K562 (cell line): ENCODE results near the gene LMTK2. TPM values are rescaled to one million over a fixed set of nuclear protein-coding genes. Genes with fewer than 3 reads are reported as not detected.
A peak's percentile ranks its signal among the peaks of the same experiment; 100 is the strongest.

Experiments used
- ARHGAP35 ChIP-seq: fragments of 450-650 bp; IDR thresholded peaks from 2 replicates; pipeline ENCODE4 v1.6.1; 2018; ENCODE audit not compliant: partially characterized antibody
- BHLHE40 ChIP-seq: IDR thresholded peaks from 2 replicates; pipeline ENCODE4 v1.6.1; 2011; ENCODE audit warnings: low read length, improper control_type of control experiment
- CREB1 ChIP-seq, 2 experiments: sonication (generic) in 1 of 2; formaldehyde crosslinking in 1 of 2; IDR thresholded peaks; 2 replicates each; pipeline versions ENCODE4 v1.6.1 to v1.8.0; 2012 to 2022; ENCODE audit warnings: inconsistent platforms in 1 of 2, mild to moderate bottlenecking in 1 of 2, missing genetic modification reagents in 1 of 2, moderate library complexity in 1 of 2
- CXXC5 ChIP-seq: fragments of 250-450 bp; sonication (Bioruptor Pico); IDR thresholded peaks from 2 replicates; pipeline ENCODE4 v1.8.0; 2022; ENCODE audit warnings: inconsistent platforms, mild to moderate bottlenecking, moderate library complexity
- DACH1 ChIP-seq: fragments of 450-650 bp; IDR thresholded peaks from 2 replicates; pipeline ENCODE4 v1.6.1; 2018; ENCODE audit not compliant: partially characterized antibody
- EGR1 ChIP-seq: fragments of 450-650 bp; conservative IDR thresholded peaks from 2 replicates; pipeline ENCODE4 v1.6.1; 2017; ENCODE audit warnings: mild to moderate bottlenecking
- ESRRA ChIP-seq: fragments of 450-650 bp; IDR thresholded peaks from 2 replicates; pipeline ENCODE4 v1.6.1; 2014; ENCODE audit warnings: low read depth, mild to moderate bottlenecking, moderate library complexity, borderline replicate concordance
- ETV6 ChIP-seq, 3 experiments: fragments of 150-350 bp in 1 of 3; sonication (generic) in 1 of 3; formaldehyde crosslinking in 1 of 3; IDR thresholded peaks; 2 replicates each; pipeline versions ENCODE4 v1.6.1 to v1.8.0; 2014 to 2022; ENCODE audit warnings: borderline replicate concordance in 2 of 3, low read depth in 2 of 3, antibody characterized with exemption in 1 of 3, low read length in 1 of 3, mild to moderate bottlenecking in 1 of 3, missing genetic modification reagents in 1 of 3
- GATA2 ChIP-seq: sonication (generic); formaldehyde crosslinking; IDR thresholded peaks from 2 replicates; pipeline ENCODE4 v1.4.0; 2020; ENCODE audit warnings: mild to moderate bottlenecking, missing genetic modification reagents
- HDAC6 ChIP-seq: IDR thresholded peaks from 2 replicates; pipeline ENCODE4 v1.6.1; 2012; ENCODE audit warnings: low read depth, mild to moderate bottlenecking, control low read depth, inconsistent platforms, low read length, moderate library complexity
- KDM2B ChIP-seq: fragments of 250-450 bp; sonication (Bioruptor Pico); IDR thresholded peaks from 2 replicates; pipeline ENCODE4 v1.8.0; 2021; ENCODE audit warnings: mild to moderate bottlenecking, moderate library complexity
- KDM4B ChIP-seq, 2 experiments: fragments of 450-650 bp in 1 of 2; sonication (generic) in 1 of 2; IDR thresholded peaks; 2 replicates each; pipeline ENCODE4 v1.6.1; 2016 to 2017; ENCODE audit warnings: borderline replicate concordance in 2 of 2, antibody characterized with exemption in 1 of 2, low read depth in 1 of 2, mild to moderate bottlenecking in 1 of 2
- KLF10 ChIP-seq: fragments of 250-450 bp; sonication (Bioruptor Pico); IDR thresholded peaks from 2 replicates; pipeline ENCODE4 v1.6.1; 2021; ENCODE audit warnings: matching md5 sums
- NFIC ChIP-seq: fragments of 450-650 bp; IDR thresholded peaks from 2 replicates; pipeline ENCODE4 v1.6.1; 2017; ENCODE audit warnings: mild to moderate bottlenecking, inconsistent platforms
- NFRKB ChIP-seq: fragments of 450-650 bp; IDR thresholded peaks from 2 replicates; pipeline ENCODE4 v1.6.1; 2016; ENCODE audit warnings: low read depth
- PHF8 ChIP-seq: fragments of 200-600 bp; sonication (generic); IDR thresholded peaks from 2 replicates; pipeline ENCODE4 v1.6.1; 2012; ENCODE audit warnings: mixed run types, mild to moderate bottlenecking, inconsistent platforms, low read length, moderate library complexity, borderline replicate concordance
- POLR2B ChIP-seq: fragments of 450-650 bp; IDR thresholded peaks from 2 replicates; pipeline ENCODE4 v1.6.1; 2018; ENCODE audit warnings: low read depth; ENCODE audit not compliant: partially characterized antibody
- POLR2H ChIP-seq: IDR thresholded peaks from 2 replicates; pipeline ENCODE4 v1.6.1; 2016; ENCODE audit warnings: missing genetic modification characterization, low read depth, mild to moderate bottlenecking, control low read depth, missing compliant biosample characterization, moderate library complexity
- PTRF ChIP-seq: fragments of 450-650 bp; IDR thresholded peaks from 2 replicates; pipeline ENCODE4 v1.6.1; 2016; ENCODE audit warnings: mild to moderate bottlenecking, missing genetic modification characterization, missing compliant biosample characterization
- RBM17 ChIP-seq: fragments of 200-400 bp; formaldehyde crosslinking; IDR thresholded peaks from 2 replicates; pipeline ENCODE4 v1.6.1; 2017; ENCODE audit warnings: low read depth, mild to moderate bottlenecking, low read length, borderline replicate concordance
- SIN3A ChIP-seq, 2 experiments: fragments of 150-350 bp in 1 of 2; IDR thresholded peaks; 2 replicates each; pipeline ENCODE4 v1.6.1; 2011 to 2016; ENCODE audit warnings: borderline replicate concordance in 2 of 2, low read depth in 2 of 2, low read length in 2 of 2, mild to moderate bottlenecking in 2 of 2, moderate library complexity in 2 of 2; ENCODE audit not compliant: control insufficient read depth in 1 of 2
- TAF15 ChIP-seq: fragments of 200-400 bp; formaldehyde crosslinking; IDR thresholded peaks from 2 replicates; pipeline ENCODE4 v1.6.1; 2017; ENCODE audit warnings: mild to moderate bottlenecking, low read depth, low read length, moderate library complexity
- TAF9B ChIP-seq: fragments of 450-650 bp; IDR thresholded peaks from 2 replicates; pipeline ENCODE4 v1.6.1; 2018; ENCODE audit warnings: mild to moderate bottlenecking; ENCODE audit not compliant: partially characterized antibody
- ZFX ChIP-seq: sonication (generic); formaldehyde crosslinking; IDR thresholded peaks from 2 replicates; pipeline ENCODE4 v1.8.0; 2022; ENCODE audit warnings: mild to moderate bottlenecking, missing genetic modification reagents, moderate library complexity
- ZNF586 ChIP-seq: fragments of 450-650 bp; formaldehyde crosslinking; conservative IDR thresholded peaks from 2 replicates; pipeline ENCODE4 v1.4.0; 2020; ENCODE audit warnings: mild to moderate bottlenecking, moderate library complexity
- ZNF699 ChIP-seq: fragments of 250-450 bp; sonication (Bioruptor Pico); IDR thresholded peaks from 2 replicates; pipeline ENCODE4 v1.8.0; 2021; ENCODE audit warnings: mild to moderate bottlenecking, moderate library complexity; ENCODE audit not compliant: insufficient replicate concordance
- polyA plus RNA-seq, 8 experiments: library from polyadenylated mRNA; depleted of rRNA in 4 of 8; stranded (reverse) in 5 of 8; unstranded in 3 of 8; fragments of >200 nt; fragmentation: Nextera tagmentation in 2 of 8; fragmentation: Illumina TruSeq in 1 of 8; extraction: Ambion mirVana in 2 of 8; extraction: Trizol in 1 of 8; gene quantifications; 2 replicates each; pipeline versions ENCODE4 v1.2.1 to v1.2.3, GENCODE V29; 2011 to 2014; ENCODE audit warnings: inconsistent platforms in 1 of 8, missing spikeins in 1 of 8
- total RNA-seq, 7 experiments: library from RNA; depleted of rRNA in 6 of 7; stranded (reverse); fragments of >200 nt in 6 of 7; fragmentation: Illumina TruSeq in 2 of 7; extraction: Trizol in 2 of 7; gene quantifications; 2 replicates each; pipeline versions ENCODE4 v1.2.1 to v1.2.3, GENCODE V29; 2011 to 2021; ENCODE audit warnings: low replicate concordance in 1 of 7
- TF ChIP-seq, protein P1 (sequence below): fragments of 200-800 bp; sonication (Bioruptor generic); IDR thresholded peaks from 2 replicates; pipeline ENCODE4 v1.6.1; 2017; ENCODE audit warnings: missing genetic modification characterization, missing compliant biosample characterization

Gene LMTK2
- total and polyA plus RNA-seq, 9 of the 15 experiments (the other 6 are each of a cell fraction or from before 2014, with no cell fraction given), result 0.78 to 16.4 (median 6.3) TPM

DNA sequence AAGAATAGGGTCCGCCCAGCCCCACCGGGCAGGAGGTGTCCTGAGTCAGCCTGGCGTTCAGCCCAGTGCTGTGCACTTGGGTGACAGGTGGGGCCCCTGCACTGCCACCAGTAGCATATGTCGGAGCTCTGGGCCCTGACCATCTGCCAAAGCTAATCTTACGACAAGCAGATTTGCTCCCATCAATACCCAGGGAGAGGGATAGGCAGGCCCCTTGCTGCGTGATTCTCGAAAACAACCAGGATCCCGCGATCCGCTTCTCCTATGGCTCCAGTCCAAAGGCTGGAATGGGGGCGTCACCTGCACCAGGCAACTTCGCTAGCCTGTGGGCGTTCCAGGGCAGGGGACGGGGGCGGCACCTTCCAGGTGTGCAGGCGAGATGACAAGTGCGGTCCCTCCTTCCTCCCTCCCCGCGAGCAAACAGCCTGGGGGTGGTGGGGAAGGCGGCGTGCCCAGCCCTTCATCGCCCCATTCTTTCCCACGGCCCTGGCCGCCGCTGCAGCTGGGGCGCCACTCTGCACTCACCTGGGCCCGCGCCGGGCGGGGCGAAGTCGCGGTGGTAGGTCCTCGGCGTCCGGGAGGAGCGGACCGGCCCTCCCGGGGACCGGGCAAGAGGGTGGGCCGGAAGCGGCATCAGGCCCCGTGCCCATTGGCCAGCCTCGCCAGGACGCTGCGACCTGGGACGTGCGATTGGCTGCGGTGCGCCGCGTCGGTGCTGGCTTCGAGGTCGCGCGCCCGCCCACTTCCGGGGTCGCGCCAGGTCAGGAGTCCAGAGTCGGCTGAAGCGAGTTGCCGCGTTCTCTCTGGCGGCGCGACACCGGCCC is 145.2 kb downstream of the LMTK2 start, which contains the start of gene TECPR1 (continued):
- TF ChIP-seq NFIC (peak; percentile 36; the same call in 1 of the 2 replicates), BHLHE40 (no peak), ZNF699 (CRISPR knock-in tag) (no peak), CXXC5 (CRISPR knock-in tag) (peak; percentile 96), ETV6 (IDR thresholded peaks at IDR 0.05; ENCODE audit: borderline replicate concordance in 1 of 2, low read depth in 2 of 2, low read length in 1 of 2) (no peak), ETV6 (CRISPR knock-in tag; IDR thresholded peaks at IDR 0.05; ENCODE audit: borderline replicate concordance) (no peak), POLR2H (tag) (no peak), ZNF586 (CRISPR knock-in tag) (no peak), HDAC6 (no peak), PHF8 (peak; percentile 48; the same call in 1 of the 2 replicates), TAF9B (no peak), POLR2B (peak; percentile 35), EGR1 (peak; percentile 28; the same call in 1 of the 2 replicates), DACH1 (no peak), KLF10 (CRISPR knock-in tag) (no peak), ESRRA (peak; percentile 69; the same call in 1 of the 2 replicates), RBM17 (no peak), GATA2 (no peak), PTRF (tag) (no peak), TAF15 (no peak), NFRKB (no peak), SIN3A (IDR thresholded peaks at IDR 0.05; ENCODE audit: borderline replicate concordance in 2 of 2, control insufficient read depth in 1 of 2, low read depth in 2 of 2, low read length in 2 of 2) (peak in 1 of 2 experiments; percentile 59; a peak in 2 of 4 replicates), ZFX (peak; percentile 62), KDM2B (CRISPR knock-in tag) (no peak), KDM4B (IDR thresholded peaks at IDR 0.05; ENCODE audit: borderline replicate concordance in 2 of 2, low read depth in 1 of 2) (0 out of 4 replicates have a peak, but pooled peaks of 1 of the 2 experiments have one; percentile 78), CREB1 (IDR thresholded peaks at IDR 0.05) (peak; percentile 79), CREB1 (CRISPR knock-in tag; IDR thresholded peaks at IDR 0.05) (peak; percentile 87), ARHGAP35 (no peak)
- TF ChIP-seq, protein P1, sequence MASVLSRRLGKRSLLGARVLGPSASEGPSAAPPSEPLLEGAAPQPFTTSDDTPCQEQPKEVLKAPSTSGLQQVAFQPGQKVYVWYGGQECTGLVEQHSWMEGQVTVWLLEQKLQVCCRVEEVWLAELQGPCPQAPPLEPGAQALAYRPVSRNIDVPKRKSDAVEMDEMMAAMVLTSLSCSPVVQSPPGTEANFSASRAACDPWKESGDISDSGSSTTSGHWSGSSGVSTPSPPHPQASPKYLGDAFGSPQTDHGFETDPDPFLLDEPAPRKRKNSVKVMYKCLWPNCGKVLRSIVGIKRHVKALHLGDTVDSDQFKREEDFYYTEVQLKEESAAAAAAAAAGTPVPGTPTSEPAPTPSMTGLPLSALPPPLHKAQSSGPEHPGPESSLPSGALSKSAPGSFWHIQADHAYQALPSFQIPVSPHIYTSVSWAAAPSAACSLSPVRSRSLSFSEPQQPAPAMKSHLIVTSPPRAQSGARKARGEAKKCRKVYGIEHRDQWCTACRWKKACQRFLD (CRISPR knock-in tag), result peak; percentile 60; the same call in 1 of the 2 replicates
